ENCODE results near the gene S1PR5.

S1PR5 gene

GRCh38 chr19:10486551-10486950, 30.7 kb downstream of the S1PR5 start:
- TF ChIP-seq BHLHE40 (IDR thresholded peaks at IDR 0.05; ENCODE audit: borderline replicate concordance) (no peak), ELF4 (IDR thresholded peaks at IDR 0.05) (no peak), SUZ12 (IDR thresholded peaks at IDR 0.05) (no peak), ARNT (IDR thresholded peaks at IDR 0.05) (no peak), ZNF384 (IDR thresholded peaks at IDR 0.05) (no peak), TARDBP (IDR thresholded peaks at IDR 0.05) (no peak), SP1 (IDR thresholded peaks at IDR 0.05) (no peak), NFRKB (IDR thresholded peaks at IDR 0.05) (no peak), HDGF (IDR thresholded peaks at IDR 0.05; ENCODE audit: borderline replicate concordance) (no peak), CTBP1 (IDR thresholded peaks at IDR 0.05; ENCODE audit: borderline replicate concordance) (no peak), LEF1 (IDR thresholded peaks at IDR 0.05; ENCODE audit: borderline replicate concordance) (no peak), PKNOX1 (IDR thresholded peaks at IDR 0.05) (no peak), L3MBTL2 (conservative IDR thresholded peaks at IDR 0.05) (no peak), FOXA1 (IDR thresholded peaks at IDR 0.05) (no peak)
- POLR2A ChIA-PET: no interaction called here

GRCh38 chr19:10478903-10479384, 38.3 kb downstream of the S1PR5 start:
- ChIA-PET CTCF (interaction anchor here (1.0 to 1.2 kb wide), 3 partner anchors 11 to 74 kb away, joined by 3 to 6 read pairs (median 3); no protein-coding TSS in a partner anchor), POLR2A (no interaction called here)
- peak; percentile 89 for TF ChIP-seq L3MBTL2 (conservative IDR thresholded peaks at IDR 0.05)
- TF ChIP-seq FOXM1 (IDR thresholded peaks at IDR 0.05; ENCODE audit: borderline replicate concordance): no peak
- TF ChIP-seq FOXA1 (IDR thresholded peaks at IDR 0.05): no peak
- TF ChIP-seq PKNOX1 (IDR thresholded peaks at IDR 0.05): peak; percentile 76
- peak; percentile 87 for DNase-seq (ENCODE audit: extremely low spot score)

More at GRCh38 chr19:10486551-10486950, 30.7 kb downstream of the S1PR5 start:
- DNase-seq (ENCODE audit: extremely low spot score): no peak
- CTCF ChIA-PET: interaction anchor here (0.6 kb wide), 1 partner anchor 39 kb away, joined by 3 read pairs; no protein-coding TSS in a partner anchor

GRCh38 chr19:10478476-10478875, 38.8 kb downstream of the S1PR5 start:
- DNase-seq (ENCODE audit: extremely low spot score): no peak
- CTCF ChIA-PET: interaction anchor here (1.0 to 1.5 kb wide), 4 partner anchors 12 to 73 kb away, joined by 3 to 6 read pairs (median 3); no protein-coding TSS in a partner anchor
- TF ChIP-seq PKNOX1 (IDR thresholded peaks at IDR 0.05) (no peak), ARNT (IDR thresholded peaks at IDR 0.05) (no peak), FOXM1 (IDR thresholded peaks at IDR 0.05; ENCODE audit: borderline replicate concordance) (no peak), FOXK2 (IDR thresholded peaks at IDR 0.05) (no peak), CTBP1 (IDR thresholded peaks at IDR 0.05; ENCODE audit: borderline replicate concordance) (no peak)
- POLR2A ChIA-PET: interaction anchor here (0.6 to 0.7 kb wide), 2 partner anchors 14 to 96 kb away, joined by 3 read pairs; no protein-coding TSS in a partner anchor

- no peak for DNase-seq (ENCODE audit: extremely low spot score)
- POLR2A ChIA-PET: interaction anchor here (1.1 kb wide), 1 partner anchor 21 kb away, joined by 4 read pairs; no protein-coding TSS in a partner anchor
- CTCF ChIA-PET: no interaction called here
- peak; percentile 54; the same call in 1 of the 2 replicates for TF ChIP-seq ZNF384 (IDR thresholded peaks at IDR 0.05)
- no peak for TF ChIP-seq HDGF (IDR thresholded peaks at IDR 0.05; ENCODE audit: borderline replicate concordance)
These were observed 42.2 kb downstream of the S1PR5 start for GRCh38 chr19:10474962-10475451.

DNA sequence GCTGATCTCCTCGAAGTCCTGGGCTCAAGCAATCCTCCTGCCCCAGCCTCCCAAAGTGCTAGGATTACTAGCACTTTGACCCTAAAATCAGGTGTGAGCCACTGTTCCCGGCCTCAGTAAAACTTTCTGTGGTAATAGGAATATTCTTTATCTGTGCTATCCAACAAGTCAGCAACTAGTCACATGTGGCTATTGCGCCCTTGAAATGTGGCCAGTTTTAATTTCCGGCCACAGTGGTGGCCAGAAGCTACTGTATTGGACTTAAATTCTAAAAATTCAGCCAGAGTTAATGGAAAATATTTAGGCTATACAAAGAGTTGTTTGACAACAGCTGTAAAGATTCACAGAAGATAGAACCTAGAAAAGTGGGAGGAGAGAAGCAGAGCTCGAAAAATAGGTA, 44.1 kb downstream of the S1PR5 start:
- TF ChIP-seq L3MBTL2 (conservative IDR thresholded peaks at IDR 0.05): no peak
- CTCF ChIA-PET: no interaction called here
- DNase-seq (ENCODE audit: extremely low spot score): no peak
- POLR2A ChIA-PET: no interaction called here

- peak; percentile 47 for DNase-seq (ENCODE audit: extremely low spot score)
- ChIA-PET POLR2A (no interaction called here), CTCF (interaction anchor here (0.6 kb wide), 2 partner anchors 11 to 67 kb away, joined by 3 read pairs; no protein-coding TSS in a partner anchor)
- TF ChIP-seq L3MBTL2 (conservative IDR thresholded peaks at IDR 0.05) (no peak), ZNF384 (IDR thresholded peaks at IDR 0.05) (peak; percentile 83)
These were observed 45.3 kb downstream of the S1PR5 start for GRCh38 chr19:10471909-10472308.

GRCh38 chr19:10468133-10468532, 49.1 kb downstream of the S1PR5 start:
- CTCF ChIA-PET: no interaction called here
- POLR2A ChIA-PET: no interaction called here
- DNase-seq (ENCODE audit: extremely low spot score): no peak
- TF ChIP-seq ELF4 (IDR thresholded peaks at IDR 0.05) (no peak), HDGF (IDR thresholded peaks at IDR 0.05; ENCODE audit: borderline replicate concordance) (no peak), FOXA1 (IDR thresholded peaks at IDR 0.05) (no peak), FOXK2 (IDR thresholded peaks at IDR 0.05) (no peak)

Data from HEK293T (cell line).